ENCODE measurements around the gene CXCL10. TPM values are rescaled to one million over a fixed set of nuclear protein-coding genes. Genes with fewer than 3 reads are reported as not detected.

The CXCL10 gene
- total and polyA plus RNA-seq, 9 of the 15 experiments (the other 6 are each of a cell fraction or from before 2014, with no cell fraction given): 0.06 to 0.18 (median 0.08) TPM; not detected in 6

DNA sequence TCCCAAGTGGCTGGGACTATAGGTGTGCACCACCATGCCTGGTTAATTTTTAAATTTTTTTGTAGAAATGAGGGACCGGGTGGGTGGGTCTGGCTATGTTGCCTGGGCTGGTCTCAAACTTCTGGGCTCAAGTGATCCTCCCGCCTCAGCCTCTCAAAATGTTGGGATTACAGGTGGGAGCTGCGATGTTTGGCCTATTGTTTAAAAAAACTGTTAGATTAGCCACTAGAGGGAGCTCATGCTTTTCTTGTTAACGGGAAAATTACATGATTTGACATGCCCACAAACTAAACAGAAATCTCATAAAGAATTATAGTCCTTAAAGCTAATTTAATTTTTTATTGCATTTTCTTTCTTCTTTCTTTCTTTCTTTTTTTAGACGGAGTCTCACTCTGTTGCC is 27.6 kb downstream of the CXCL10 start:
- ATAC-seq (peak; percentile 53), FAIRE-seq (peak; percentile 64), DNase-seq (ENCODE audit: extremely low read depth in 1 of 4, low spot score in 3 of 4) (peak; percentile 36 to 60 (median 42))
- H3K4me1 ChIP-seq (replicated peaks in 1 of 2; ENCODE audit: control insufficient read depth in 2 of 2, insufficient read depth in 2 of 2, low read length in 2 of 2): peaks cover 0 to 3% of the 10 kb centered on the region in 2 experiments; a peak in 2 of 5 replicates
- peaks cover 5% of the 10 kb centered on the region for H3K79me2 ChIP-seq (ENCODE audit: control insufficient read depth, insufficient read depth, low read length)
- BruUV-seq (replicated peaks): no TSS peak
- intact Hi-C loops (cut with micrococcal nuclease) (loop anchor here (1.0 to 5.0 kb wide), 4 partner anchors 72 to 502 kb away; no protein-coding TSS in a partner anchor), in situ Hi-C loops (cut with MboI) (loop anchor here (5.0 kb wide), 1 partner anchor 72 kb away; no protein-coding TSS in a partner anchor)
- H3K27me3 ChIP-seq (ENCODE audit: control insufficient read depth in 2 of 2, insufficient read depth in 2 of 2, low read length in 2 of 2): no peaks in the 10 kb centered on the region
- H3K27ac ChIP-seq (ENCODE audit: extremely low read depth, low read depth, low read length): no peak overlapping the region
- no peaks in the 10 kb centered on the region for H3K9me1 ChIP-seq (ENCODE audit: control insufficient read depth, insufficient read depth, low read length)
- no peak overlapping the region for H3K4me3 ChIP-seq
- WGBS (ENCODE audit: insufficient coverage, low coverage, missing lambda C conversion rate): 2% methylated on average over 5 of the region's 5 CpGs
- ChIA-PET POLR2A (interaction anchor here (1.0 kb wide), 1 partner anchor 13 kb away, joined by 3 read pairs; no protein-coding TSS in a partner anchor), CTCF (ENCODE audit: low intra/inter-chr PET ratio) (interaction anchor here (0.6 to 2.0 kb wide), 3 partner anchors 18 to 988 kb away, joined by 3 to 10 read pairs (median 3); no protein-coding TSS in a partner anchor)
- H3K9ac ChIP-seq (ENCODE audit: insufficient read depth in 1 of 2, low read depth in 2 of 2, low read length in 2 of 2): no peak overlapping the region
- no peaks in the 10 kb centered on the region for H3K36me3 ChIP-seq (ENCODE audit: control insufficient read depth, insufficient read depth, low read length)
- H3K9me3 ChIP-seq (replicated peaks; ENCODE audit: control insufficient read depth, insufficient read depth, low read depth, low read length): 0 out of 2 replicates have a peak, but pooled peaks cover 4% of the 10 kb centered on the region
- no peak overlapping the region for H3K4me2 ChIP-seq (ENCODE audit: insufficient read depth, low read length)
- no peak overlapping the region for H2AFZ ChIP-seq (ENCODE audit: low read depth, low read length)
- no peaks in the 10 kb centered on the region for H4K20me1 ChIP-seq (replicated peaks; ENCODE audit: control insufficient read depth, insufficient read depth, low read length)
- no peak for TF ChIP-seq STAG1 (CRISPR knock-in tag; IDR thresholded peaks at IDR 0.05; ENCODE audit: borderline replicate concordance)
- no peak for TF ChIP-seq ZNF717 (CRISPR knock-in tag; IDR thresholded peaks at IDR 0.05)
- TF ChIP-seq SMC3 (conservative IDR thresholded peaks at IDR 0.05; ENCODE audit: insufficient read depth, low read depth, low read length): peak; percentile 58
- no peak for TF ChIP-seq PTRF (tag; IDR thresholded peaks at IDR 0.05)
- TF ChIP-seq BRF1 (IDR thresholded peaks at IDR 0.05; ENCODE audit: borderline replicate concordance, extremely low read depth, insufficient read length): no peak
- TF ChIP-seq, protein P1, sequence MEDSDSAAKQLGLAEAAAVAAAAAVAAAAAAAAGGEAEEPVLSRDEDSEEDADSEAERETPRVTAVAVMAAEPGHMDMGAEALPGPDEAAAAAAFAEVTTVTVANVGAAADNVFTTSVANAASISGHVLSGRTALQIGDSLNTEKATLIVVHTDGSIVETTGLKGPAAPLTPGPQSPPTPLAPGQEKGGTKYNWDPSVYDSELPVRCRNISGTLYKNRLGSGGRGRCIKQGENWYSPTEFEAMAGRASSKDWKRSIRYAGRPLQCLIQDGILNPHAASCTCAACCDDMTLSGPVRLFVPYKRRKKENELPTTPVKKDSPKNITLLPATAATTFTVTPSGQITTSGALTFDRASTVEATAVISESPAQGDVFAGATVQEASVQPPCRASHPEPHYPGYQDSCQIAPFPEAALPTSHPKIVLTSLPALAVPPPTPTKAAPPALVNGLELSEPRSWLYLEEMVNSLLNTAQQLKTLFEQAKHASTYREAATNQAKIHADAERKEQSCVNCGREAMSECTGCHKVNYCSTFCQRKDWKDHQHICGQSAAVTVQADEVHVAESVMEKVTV (CRISPR knock-in tag; IDR thresholded peaks at IDR 0.05): peak; percentile 69
- TF ChIP-seq ZNF785 (CRISPR knock-in tag; IDR thresholded peaks at IDR 0.05): no peak
- no peak for TF ChIP-seq RNF2 (IDR thresholded peaks at IDR 0.05)
- TF ChIP-seq, protein P2, sequence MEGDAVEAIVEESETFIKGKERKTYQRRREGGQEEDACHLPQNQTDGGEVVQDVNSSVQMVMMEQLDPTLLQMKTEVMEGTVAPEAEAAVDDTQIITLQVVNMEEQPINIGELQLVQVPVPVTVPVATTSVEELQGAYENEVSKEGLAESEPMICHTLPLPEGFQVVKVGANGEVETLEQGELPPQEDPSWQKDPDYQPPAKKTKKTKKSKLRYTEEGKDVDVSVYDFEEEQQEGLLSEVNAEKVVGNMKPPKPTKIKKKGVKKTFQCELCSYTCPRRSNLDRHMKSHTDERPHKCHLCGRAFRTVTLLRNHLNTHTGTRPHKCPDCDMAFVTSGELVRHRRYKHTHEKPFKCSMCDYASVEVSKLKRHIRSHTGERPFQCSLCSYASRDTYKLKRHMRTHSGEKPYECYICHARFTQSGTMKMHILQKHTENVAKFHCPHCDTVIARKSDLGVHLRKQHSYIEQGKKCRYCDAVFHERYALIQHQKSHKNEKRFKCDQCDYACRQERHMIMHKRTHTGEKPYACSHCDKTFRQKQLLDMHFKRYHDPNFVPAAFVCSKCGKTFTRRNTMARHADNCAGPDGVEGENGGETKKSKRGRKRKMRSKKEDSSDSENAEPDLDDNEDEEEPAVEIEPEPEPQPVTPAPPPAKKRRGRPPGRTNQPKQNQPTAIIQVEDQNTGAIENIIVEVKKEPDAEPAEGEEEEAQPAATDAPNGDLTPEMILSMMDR (IDR thresholded peaks at IDR 0.05 in 2 of 3, conservative IDR thresholded peaks at IDR 0.05 in 1 of 3; ENCODE audit: insufficient read depth in 2 of 3, low read depth in 1 of 3, low read length in 3 of 3): peak; percentile 41 to 75 (median 54); a peak in 5 of 6 replicates
- TF ChIP-seq ZNF384 (IDR thresholded peaks at IDR 0.05; ENCODE audit: low read depth, low read length): peak; percentile 45; the same call in 1 of the 2 replicates
- TF ChIP-seq ZNF175 (CRISPR knock-in tag; IDR thresholded peaks at IDR 0.05; ENCODE audit: low read depth): no peak
- TF ChIP-seq NFIC (IDR thresholded peaks at IDR 0.05): no peak
- TF ChIP-seq ZNF830 (CRISPR knock-in tag; IDR thresholded peaks at IDR 0.05): no peak
- TF ChIP-seq MAZ (CRISPR knock-in tag; conservative IDR thresholded peaks at IDR 0.05 in 1 of 2, IDR thresholded peaks at IDR 0.05 in 1 of 2): 0 out of 4 replicates have a peak, but pooled peaks of 1 of the 2 experiments have one; percentile 17
- TF ChIP-seq ZC3H11A (IDR thresholded peaks at IDR 0.05; ENCODE audit: low read depth, low read length): no peak
- TF ChIP-seq, protein P3, sequence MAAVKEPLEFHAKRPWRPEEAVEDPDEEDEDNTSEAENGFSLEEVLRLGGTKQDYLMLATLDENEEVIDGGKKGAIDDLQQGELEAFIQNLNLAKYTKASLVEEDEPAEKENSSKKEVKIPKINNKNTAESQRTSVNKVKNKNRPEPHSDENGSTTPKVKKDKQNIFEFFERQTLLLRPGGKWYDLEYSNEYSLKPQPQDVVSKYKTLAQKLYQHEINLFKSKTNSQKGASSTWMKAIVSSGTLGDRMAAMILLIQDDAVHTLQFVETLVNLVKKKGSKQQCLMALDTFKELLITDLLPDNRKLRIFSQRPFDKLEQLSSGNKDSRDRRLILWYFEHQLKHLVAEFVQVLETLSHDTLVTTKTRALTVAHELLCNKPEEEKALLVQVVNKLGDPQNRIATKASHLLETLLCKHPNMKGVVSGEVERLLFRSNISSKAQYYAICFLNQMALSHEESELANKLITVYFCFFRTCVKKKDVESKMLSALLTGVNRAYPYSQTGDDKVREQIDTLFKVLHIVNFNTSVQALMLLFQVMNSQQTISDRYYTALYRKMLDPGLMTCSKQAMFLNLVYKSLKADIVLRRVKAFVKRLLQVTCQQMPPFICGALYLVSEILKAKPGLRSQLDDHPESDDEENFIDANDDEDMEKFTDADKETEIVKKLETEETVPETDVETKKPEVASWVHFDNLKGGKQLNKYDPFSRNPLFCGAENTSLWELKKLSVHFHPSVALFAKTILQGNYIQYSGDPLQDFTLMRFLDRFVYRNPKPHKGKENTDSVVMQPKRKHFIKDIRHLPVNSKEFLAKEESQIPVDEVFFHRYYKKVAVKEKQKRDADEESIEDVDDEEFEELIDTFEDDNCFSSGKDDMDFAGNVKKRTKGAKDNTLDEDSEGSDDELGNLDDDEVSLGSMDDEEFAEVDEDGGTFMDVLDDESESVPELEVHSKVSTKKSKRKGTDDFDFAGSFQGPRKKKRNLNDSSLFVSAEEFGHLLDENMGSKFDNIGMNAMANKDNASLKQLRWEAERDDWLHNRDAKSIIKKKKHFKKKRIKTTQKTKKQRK (IDR thresholded peaks at IDR 0.05; ENCODE audit: borderline replicate concordance, low read depth, low read length): no peak

All from K562 (cell line).